HL-60 (cell line): ENCODE results near the gene VENTX.

Source experiments
- DNase-seq, 2 experiments: peaks; one replicate each; pipeline ENCODE4 v3.0.0-alpha.2; 2010 to 2020; ENCODE audit warnings: low read depth in 1 of 2, low spot score in 1 of 2
- H3K27ac ChIP-seq: fragments of 250-450 bp; sonication (Bioruptor Pico); replicated peaks from 2 replicates; pipeline ENCODE4 v1.5.1; 2020; ENCODE audit warnings: mild to moderate bottlenecking, moderate library complexity
- H3K27me3 ChIP-seq: fragments of 250-450 bp; sonication (Bioruptor Pico); 2 replicates; pipeline ENCODE4 v1.5.1; 2021; ENCODE audit warnings: mild to moderate bottlenecking, moderate library complexity; ENCODE audit not compliant: insufficient read depth, poor library complexity, severe bottlenecking
- H3K4me3 ChIP-seq: replicated peaks from 2 replicates; pipeline ENCODE4 v1.5.1; 2011; ENCODE audit warnings: mild to moderate bottlenecking, control low read depth, low read length; ENCODE audit not compliant: insufficient read depth
- CTCF ChIP-seq: IDR thresholded peaks from one replicate; pipeline ENCODE4 v1.5.1; 2011; ENCODE audit warnings: low read length, control low read depth, inconsistent platforms; ENCODE audit not compliant: insufficient read depth
- GABPA ChIP-seq: IDR thresholded peaks from 2 replicates; pipeline ENCODE4 v1.6.1; 2012; ENCODE audit warnings: low read depth
- POLR2AphosphoS5 ChIP-seq: IDR thresholded peaks from 2 replicates; pipeline ENCODE4 v1.6.1; 2012; ENCODE audit warnings: low read depth
- REST ChIP-seq: IDR thresholded peaks from 2 replicates; pipeline ENCODE4 v1.6.1; 2012; ENCODE audit warnings: low read depth; ENCODE audit not compliant: insufficient replicate concordance
- SPI1 ChIP-seq: IDR thresholded peaks from 2 replicates; pipeline ENCODE4 v1.6.1; 2012; ENCODE audit warnings: low read depth, mild to moderate bottlenecking, borderline replicate concordance

Gene VENTX

GRCh38 chr10:133283931-133284330 lies 46.3 kb downstream of the VENTX start:
- Histone ChIP-seq H3K4me3 (no peak overlapping the region), H3K27ac (no peak overlapping the region), H3K27me3 (no peaks in the 10 kb centered on the region)
- TF ChIP-seq POLR2AphosphoS5: no peak
- DNase-seq: no peak

- H3K27me3 ChIP-seq: no peaks in the 10 kb centered on the region
- TF ChIP-seq CTCF (no peak), POLR2AphosphoS5 (no peak), SPI1 (no peak), GABPA (no peak), REST (no peak)
- H3K4me3 ChIP-seq: no peak overlapping the region
- no peak for DNase-seq
- H3K27ac ChIP-seq: no peak overlapping the region
These were observed 47.6 kb downstream of the VENTX start for GRCh38 chr10:133285217-133285616.

GRCh38 chr10:133286366-133286765 lies 48.7 kb downstream of the VENTX start:
- DNase-seq: no peak
- H3K4me3 ChIP-seq: no peak overlapping the region
- no peaks in the 10 kb centered on the region for H3K27me3 ChIP-seq
- H3K27ac ChIP-seq: no peak overlapping the region
- TF ChIP-seq REST: no peak
- TF ChIP-seq GABPA: no peak
- TF ChIP-seq POLR2AphosphoS5: no peak
- no peak for TF ChIP-seq CTCF

GRCh38 chr10:133287832-133288500 lies 50.3 kb downstream of the VENTX start:
- TF ChIP-seq GABPA (no peak), POLR2AphosphoS5 (no peak), CTCF (no peak), SPI1 (no peak), REST (no peak)
- Histone ChIP-seq H3K27me3 (no peaks in the 10 kb centered on the region), H3K27ac (no peak overlapping the region), H3K4me3 (no peak overlapping the region)
- no peak for DNase-seq
